ENCODE results near the gene MATR3. TPM values are rescaled to one million over a fixed set of nuclear protein-coding genes. Genes with fewer than 3 reads are reported as not detected.

Gene MATR3
- total RNA-seq, 1 donor = 163 TPM

- DNase-seq (ENCODE audit: low read depth in 2 of 3, low spot score in 2 of 3) = peak in 1 of 3 donors; percentile 62
Observed at GRCh38 chr5:139271201-139272027, 22.1 kb upstream of the MATR3 start.

GRCh38 chr5:139272471-139273321 lies 20.8 kb upstream of the MATR3 start:
- DNase-seq (ENCODE audit: low read depth in 2 of 3, low spot score in 2 of 3) = peak in 2 of 3 donors; percentile 54 to 64

GRCh38 chr5:139273322-139273571 lies 20.3 kb upstream of the MATR3 start:
- no peak for DNase-seq (ENCODE audit: low read depth in 2 of 3, low spot score in 2 of 3)

- peak; percentile 79 to 90 (median 89) for DNase-seq (ENCODE audit: low read depth in 2 of 3, low spot score in 2 of 3)
Observed at GRCh38 chr5:139273572-139274289, 19.8 kb upstream of the MATR3 start.

- DNase-seq (ENCODE audit: low read depth in 2 of 3, low spot score in 2 of 3) = no peak
Observed at GRCh38 chr5:139275536-139275935, 18.0 kb upstream of the MATR3 start.

GRCh38 chr5:139275956-139276355 lies 17.6 kb upstream of the MATR3 start:
- no peak for DNase-seq (ENCODE audit: low read depth in 2 of 3, low spot score in 2 of 3)

- no peak for DNase-seq (ENCODE audit: low read depth in 2 of 3, low spot score in 2 of 3)
Observed at GRCh38 chr5:139276426-139276825, 17.1 kb upstream of the MATR3 start.

GRCh38 chr5:139277171-139277570 lies 16.4 kb upstream of the MATR3 start:
- DNase-seq (ENCODE audit: low read depth in 2 of 3, low spot score in 2 of 3) = no peak

- no peak for DNase-seq (ENCODE audit: low read depth in 2 of 3, low spot score in 2 of 3)
Observed at GRCh38 chr5:139278540-139279274, 14.8 kb upstream of the MATR3 start.

GRCh38 chr5:139282197-139282557 lies 11.4 kb upstream of the MATR3 start:
- no peak for DNase-seq (ENCODE audit: low read depth in 2 of 3, low spot score in 2 of 3)

- DNase-seq (ENCODE audit: low read depth in 2 of 3, low spot score in 2 of 3) = no peak
Observed at GRCh38 chr5:139283252-139284166, 10.0 kb upstream of the MATR3 start.

- DNase-seq (ENCODE audit: low read depth in 2 of 3, low spot score in 2 of 3) = no peak
Observed at GRCh38 chr5:139284295-139284694, 9.2 kb upstream of the MATR3 start.

GRCh38 chr5:139285651-139286392 lies 7.7 kb upstream of the MATR3 start:
- no peak for DNase-seq (ENCODE audit: low read depth in 2 of 3, low spot score in 2 of 3)

GRCh38 chr5:139287890-139288635 lies 5.5 kb upstream of the MATR3 start:
- peak in 2 of 3 donors; percentile 44 to 69 for DNase-seq (ENCODE audit: low read depth in 2 of 3, low spot score in 2 of 3)

GRCh38 chr5:139291051-139291450 lies 2.5 kb upstream of the MATR3 start:
- DNase-seq (ENCODE audit: low read depth in 2 of 3, low spot score in 2 of 3) = no peak

GRCh38 chr5:139293202-139293506 lies 386 bp upstream of the MATR3 start:
- no peak for DNase-seq (ENCODE audit: low read depth in 2 of 3, low spot score in 2 of 3)

- peak in 2 of 3 donors; percentile 68 for DNase-seq (ENCODE audit: low read depth in 2 of 3, low spot score in 2 of 3)
Observed at GRCh38 chr5:139294374-139295165, 1.0 kb downstream of the MATR3 start.
